IPS-15b (cell line): ENCODE measurements around the gene MORN1.

Source experiments
- H3K27me3 ChIP-seq: one replicate; pipeline ENCODE4 v1.6.1; 2013; ENCODE audit warnings: low read length; ENCODE audit not compliant: control insufficient read depth, insufficient read depth
- H3K36me3 ChIP-seq: one replicate; pipeline ENCODE4 v1.6.1; 2013; ENCODE audit warnings: low read length; ENCODE audit not compliant: control insufficient read depth, insufficient read depth
- H3K4me1 ChIP-seq: one replicate; pipeline ENCODE4 v1.6.1; 2013; ENCODE audit warnings: mild to moderate bottlenecking, low read length; ENCODE audit not compliant: control insufficient read depth, insufficient read depth
- H3K4me3 ChIP-seq: one replicate; pipeline ENCODE4 v1.5.1; 2013; ENCODE audit warnings: low read depth, low read length
- H3K9ac ChIP-seq: one replicate; pipeline ENCODE4 v1.6.1; 2013; ENCODE audit warnings: low read depth, mild to moderate bottlenecking, low read length
- H3K9me3 ChIP-seq: one replicate; pipeline ENCODE4 v1.6.1; 2013; ENCODE audit warnings: mild to moderate bottlenecking, low read length; ENCODE audit not compliant: control insufficient read depth, insufficient read depth

The MORN1 gene

DNA sequence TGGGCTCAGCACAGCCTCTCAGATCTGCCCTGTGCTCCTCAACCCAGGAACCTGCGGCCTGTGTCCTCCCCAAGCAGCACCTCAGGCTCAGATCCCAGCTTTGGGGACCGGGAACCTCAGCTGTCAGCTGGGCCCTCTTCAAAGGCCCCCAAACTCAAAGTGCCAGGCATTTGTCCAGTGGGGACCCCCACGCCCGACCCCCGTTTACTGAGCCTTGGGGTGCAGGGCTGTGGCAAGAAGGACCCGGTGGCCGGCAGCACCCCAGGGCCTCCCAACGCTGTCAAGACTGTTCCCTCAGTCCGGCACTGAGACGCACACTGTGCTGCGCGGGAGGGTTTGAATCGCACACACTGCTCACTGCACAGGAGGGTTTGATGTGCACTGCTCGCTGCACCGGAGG, 35.0 kb downstream of the MORN1 start:
- Histone ChIP-seq H3K27me3 (no peaks in the 10 kb centered on the region), H3K9ac (no peak overlapping the region), H3K36me3 (no peaks in the 10 kb centered on the region), H3K9me3 (no peaks in the 10 kb centered on the region), H3K4me3 (no peak overlapping the region), H3K4me1 (no peaks in the 10 kb centered on the region)

DNA sequence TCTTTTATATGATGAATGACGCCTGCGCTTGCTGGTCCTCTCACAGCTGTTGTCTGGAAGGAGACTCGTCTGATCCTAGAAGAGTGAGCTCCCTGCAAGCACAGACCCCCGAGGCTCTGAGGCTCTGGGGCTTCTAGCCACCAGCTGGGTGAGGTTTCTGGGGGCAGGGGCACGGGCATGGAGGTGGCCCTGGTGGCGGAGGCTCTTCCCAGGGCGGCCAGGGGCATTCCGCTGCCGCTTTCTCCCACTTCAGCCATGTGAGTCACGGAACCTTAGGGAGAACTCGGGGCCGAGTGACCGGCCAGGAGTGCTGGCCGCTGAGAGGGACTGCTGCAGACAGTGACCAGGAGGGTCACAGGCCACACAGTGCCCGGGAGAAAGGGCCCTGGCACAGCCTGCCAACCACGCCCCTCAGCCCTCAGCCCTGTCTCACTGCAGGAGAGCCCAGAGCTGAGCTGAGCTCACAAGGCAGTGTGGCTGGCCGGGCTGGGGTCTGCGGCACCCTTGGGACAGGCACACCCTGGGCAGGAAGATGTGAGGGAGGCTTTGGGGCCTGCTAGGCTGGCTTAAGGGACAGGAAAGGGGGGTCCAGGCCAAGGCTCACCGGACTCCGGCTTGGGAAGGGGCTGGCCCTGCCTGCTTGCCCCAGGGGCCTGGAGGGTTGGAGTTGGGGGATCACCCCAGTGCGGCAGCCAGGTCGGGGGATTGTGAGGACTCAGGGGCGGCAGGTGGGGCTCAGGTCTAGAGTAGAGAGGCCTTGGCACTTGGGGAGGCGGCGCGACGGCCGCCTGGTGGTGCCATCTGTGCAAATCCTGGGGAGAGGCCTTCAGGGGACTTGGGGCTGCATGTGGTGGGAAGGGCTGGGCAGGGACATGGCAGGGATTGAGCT, 35.7 kb downstream of the MORN1 start:
- Histone ChIP-seq H3K9me3 (no peaks in the 10 kb centered on the region), H3K36me3 (no peaks in the 10 kb centered on the region), H3K27me3 (no peaks in the 10 kb centered on the region), H3K4me3 (no peak overlapping the region), H3K4me1 (no peaks in the 10 kb centered on the region), H3K9ac (no peak overlapping the region)

DNA sequence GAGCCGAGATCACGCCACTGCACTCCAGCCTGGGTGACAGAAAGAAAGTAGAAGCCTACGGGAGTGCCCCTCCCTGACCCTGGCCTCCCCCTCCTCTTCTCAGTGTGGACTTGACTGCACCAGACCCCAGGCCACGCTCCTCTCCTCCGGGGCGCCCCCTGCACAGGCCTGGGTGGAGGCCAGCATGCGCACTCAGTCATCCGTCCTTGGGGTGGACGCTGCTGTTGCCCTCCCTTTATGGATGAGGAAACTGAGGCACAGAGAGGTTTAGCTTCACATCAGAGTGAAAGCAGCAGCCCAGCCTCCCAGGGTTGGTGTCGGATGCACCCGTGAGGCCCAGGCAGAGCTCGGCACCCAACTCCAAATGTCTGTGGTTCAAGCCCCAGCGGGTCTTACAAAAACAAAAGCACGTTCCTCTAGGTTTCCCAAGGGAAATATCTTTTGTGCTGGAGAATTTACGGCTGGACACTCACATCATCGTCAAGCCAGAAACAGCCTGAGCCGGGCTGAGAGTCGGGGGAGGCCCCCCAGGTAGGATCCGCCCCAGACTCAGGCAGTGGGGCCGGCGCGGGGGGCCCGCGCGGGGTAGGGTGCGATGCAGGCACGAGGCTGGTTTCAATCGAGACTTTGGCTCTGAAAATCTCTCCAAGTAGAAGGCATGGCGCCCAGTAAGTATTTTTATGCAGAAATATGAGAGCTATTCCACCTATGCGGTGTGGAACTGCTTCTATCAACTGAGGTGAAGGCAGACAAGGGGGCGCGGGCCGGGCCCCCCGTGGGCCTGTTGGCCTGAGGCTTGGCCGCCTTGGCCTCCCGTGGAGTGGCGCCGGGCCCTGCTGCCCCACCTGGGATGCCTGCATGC, 36.6 kb downstream of the MORN1 start:
- no peak overlapping the region for H3K4me3 ChIP-seq

DNA sequence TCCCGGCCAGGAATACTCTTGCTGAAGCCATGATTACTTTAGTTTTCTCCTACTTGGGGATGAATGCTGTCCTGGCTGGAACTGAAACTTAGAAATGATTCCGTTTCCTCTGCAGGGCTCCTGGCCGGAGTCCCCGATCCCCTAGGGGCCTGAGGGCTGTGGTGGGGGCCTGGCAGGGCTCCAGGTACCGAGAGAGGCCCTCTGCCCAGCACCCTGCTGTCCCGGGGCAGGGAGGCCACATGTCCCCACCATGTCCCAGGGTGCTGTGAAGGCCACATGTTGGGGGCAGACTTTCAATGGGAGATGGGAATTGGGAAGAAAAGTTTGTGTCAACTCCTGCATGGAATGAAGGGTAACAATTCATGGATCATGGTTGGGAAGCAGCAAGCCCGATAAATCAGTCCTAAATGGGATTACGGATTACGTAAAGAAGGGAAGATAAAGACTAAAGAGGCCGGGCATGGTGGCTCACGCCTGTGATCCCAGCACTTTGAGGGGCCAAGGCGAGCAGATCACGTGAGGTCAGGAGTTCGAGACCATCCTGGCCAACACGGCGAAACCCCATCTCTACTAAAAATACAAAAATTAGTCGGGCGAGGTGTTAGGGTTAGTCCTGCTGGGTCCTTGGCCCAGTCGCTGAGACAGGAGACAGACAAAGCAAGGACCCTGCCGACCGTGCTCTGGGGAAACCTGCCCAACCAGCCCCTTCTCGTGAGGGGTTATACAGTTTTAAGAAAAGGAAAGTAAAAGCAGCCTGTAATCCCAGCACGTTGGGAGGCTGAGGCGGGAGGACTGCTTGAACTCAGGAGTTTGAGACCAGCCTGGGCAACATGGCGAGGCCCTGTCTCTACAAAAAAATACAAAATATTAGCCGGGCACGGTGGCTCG, 37.6 kb downstream of the MORN1 start:
- Histone ChIP-seq H3K4me3 (no peak overlapping the region), H3K36me3 (no peaks in the 10 kb centered on the region), H3K4me1 (no peaks in the 10 kb centered on the region), H3K27me3 (no peaks in the 10 kb centered on the region), H3K9ac (no peak overlapping the region), H3K9me3 (no peaks in the 10 kb centered on the region)

More for the DNA sequence above, 36.6 kb downstream of the MORN1 start:
- no peaks in the 10 kb centered on the region for H3K4me1 ChIP-seq
- no peak overlapping the region for H3K9ac ChIP-seq
- H3K27me3 ChIP-seq, result no peaks in the 10 kb centered on the region
- no peaks in the 10 kb centered on the region for H3K9me3 ChIP-seq
- H3K36me3 ChIP-seq, result no peaks in the 10 kb centered on the region

DNA sequence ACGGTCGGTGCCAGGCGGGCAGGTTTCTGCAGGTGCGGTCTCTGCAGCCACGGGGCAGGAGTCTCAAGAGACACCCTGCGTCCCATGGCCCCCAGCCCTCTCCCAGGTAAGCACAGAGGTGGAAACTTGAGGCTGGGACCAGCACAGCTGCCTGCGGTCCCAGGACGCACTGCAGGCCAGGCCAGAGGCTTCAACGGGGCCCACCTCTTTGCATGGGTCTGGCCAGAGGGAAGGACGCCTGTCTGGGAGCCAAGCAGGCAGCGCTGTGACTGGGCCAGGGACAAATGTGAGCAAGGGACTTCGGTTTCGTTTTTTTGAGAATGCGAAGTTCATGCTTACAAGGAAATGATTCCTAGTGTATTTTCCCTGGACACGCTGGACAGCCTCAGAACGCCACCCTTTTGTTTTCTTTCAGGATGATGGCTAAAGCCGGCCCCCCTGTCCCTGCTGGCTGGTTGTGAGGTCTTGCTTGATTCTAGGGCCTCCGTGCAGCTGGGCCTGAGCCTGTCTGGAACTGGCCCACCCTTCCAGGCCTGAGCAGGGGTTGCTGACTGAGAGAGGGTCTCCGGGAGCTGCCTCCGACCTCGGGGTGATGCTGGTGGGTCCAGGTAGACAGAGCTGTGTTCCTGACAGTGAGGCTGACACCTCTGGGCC, 38.3 kb downstream of the MORN1 start:
- H3K27me3 ChIP-seq, result no peaks in the 10 kb centered on the region
- no peaks in the 10 kb centered on the region for H3K36me3 ChIP-seq
- H3K9ac ChIP-seq, result no peak overlapping the region
- no peaks in the 10 kb centered on the region for H3K9me3 ChIP-seq
- H3K4me3 ChIP-seq, result no peak overlapping the region
- H3K4me1 ChIP-seq, result no peaks in the 10 kb centered on the region

DNA sequence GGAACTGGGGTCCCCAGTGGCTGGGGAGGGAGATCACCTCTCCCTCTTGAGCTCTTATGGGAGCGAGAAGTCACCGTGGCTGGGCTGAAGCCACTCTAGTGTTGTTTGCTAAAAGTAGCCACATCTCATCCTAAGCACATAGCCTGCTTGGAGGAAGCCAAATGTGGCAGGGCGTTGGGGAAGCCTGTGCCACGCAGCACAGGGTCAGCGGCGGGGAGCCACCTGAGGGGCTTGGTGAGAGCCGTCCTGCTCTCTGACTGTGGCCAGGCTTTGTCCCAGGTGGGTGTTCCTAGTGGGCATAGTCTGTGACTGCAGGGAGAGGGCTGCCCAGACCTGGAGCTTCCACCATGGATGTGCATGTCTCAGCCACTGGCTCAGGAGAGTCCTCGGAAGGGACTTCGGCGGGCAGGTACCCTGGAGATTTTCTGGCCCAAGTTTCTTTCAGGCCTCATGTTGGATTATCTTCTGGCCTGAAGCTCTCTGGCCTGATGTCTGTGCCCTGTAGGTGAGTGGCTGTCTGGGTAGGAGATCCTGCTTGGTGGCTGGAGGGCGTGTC, 38.9 kb downstream of the MORN1 start:
- no peaks in the 10 kb centered on the region for H3K9me3 ChIP-seq
- H3K27me3 ChIP-seq, result no peaks in the 10 kb centered on the region
- no peaks in the 10 kb centered on the region for H3K36me3 ChIP-seq

DNA sequence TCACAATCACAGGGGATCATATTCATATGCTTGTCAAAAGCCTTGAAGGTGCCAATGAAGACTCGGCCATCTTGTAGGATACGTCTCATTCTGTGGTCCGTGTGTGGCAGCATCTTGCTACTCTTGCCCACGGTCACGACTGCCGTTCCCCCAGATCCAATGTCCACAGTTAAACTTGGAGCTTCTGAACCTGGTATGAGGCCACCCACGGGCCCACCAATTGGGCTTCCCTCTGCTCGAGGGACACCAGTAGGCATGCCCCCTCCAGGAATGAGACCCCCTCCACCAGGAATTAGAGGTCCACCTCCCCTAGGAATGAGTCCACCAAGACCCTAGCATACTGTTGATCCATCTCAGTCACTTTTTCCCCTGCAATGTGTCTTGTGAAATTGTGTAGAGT, 39.6 kb downstream of the MORN1 start:
- H3K9me3 ChIP-seq, result no peaks in the 10 kb centered on the region
- H3K4me3 ChIP-seq, result no peak overlapping the region
- H3K4me1 ChIP-seq, result no peaks in the 10 kb centered on the region
- no peaks in the 10 kb centered on the region for H3K27me3 ChIP-seq
- H3K9ac ChIP-seq, result no peak overlapping the region
- H3K36me3 ChIP-seq, result no peaks in the 10 kb centered on the region

More for the DNA sequence above, 38.9 kb downstream of the MORN1 start:
- H3K4me1 ChIP-seq, result no peaks in the 10 kb centered on the region
- H3K4me3 ChIP-seq, result no peak overlapping the region
- H3K9ac ChIP-seq, result no peak overlapping the region

DNA sequence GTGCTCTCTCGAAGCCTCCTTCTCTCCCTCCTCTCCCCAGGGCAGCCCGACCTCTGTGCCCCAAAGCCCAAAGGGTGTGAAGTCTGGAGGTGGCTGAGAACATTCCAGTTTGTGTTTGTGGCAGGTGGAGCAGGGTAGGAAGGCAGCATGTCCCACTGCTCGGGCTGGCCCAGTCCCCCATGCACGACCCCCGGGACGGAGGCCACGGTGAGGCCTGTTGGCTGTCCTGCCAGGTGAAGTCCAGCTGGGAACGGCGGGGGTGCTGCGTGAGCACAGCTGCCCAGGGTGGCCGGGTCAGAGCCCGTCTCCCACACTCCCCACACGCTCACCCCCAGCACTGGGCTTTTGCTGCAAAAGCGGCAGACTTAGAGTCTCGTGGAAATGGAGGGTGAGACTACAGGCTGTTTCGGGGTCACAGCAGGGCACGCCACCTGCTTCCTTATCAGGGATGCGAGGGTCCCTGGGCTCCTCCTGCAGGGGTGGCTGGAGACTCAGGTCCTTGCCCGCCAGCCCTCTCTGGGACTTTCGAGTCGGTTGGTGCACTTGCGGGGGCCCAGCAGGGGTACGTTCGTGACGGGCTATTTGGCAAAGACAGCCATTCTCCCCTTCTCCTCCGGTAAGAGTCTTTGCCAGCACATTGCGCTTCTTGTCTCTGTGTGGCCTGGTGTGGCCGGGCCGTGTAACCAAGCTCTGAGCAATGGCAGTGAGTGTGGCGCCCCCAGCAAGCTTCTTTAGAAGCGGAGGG, 40.3 kb downstream of the MORN1 start:
- Histone ChIP-seq H3K27me3 (no peaks in the 10 kb centered on the region), H3K4me1 (no peaks in the 10 kb centered on the region), H3K36me3 (no peaks in the 10 kb centered on the region), H3K9ac (no peak overlapping the region), H3K9me3 (no peaks in the 10 kb centered on the region), H3K4me3 (no peak overlapping the region)

DNA sequence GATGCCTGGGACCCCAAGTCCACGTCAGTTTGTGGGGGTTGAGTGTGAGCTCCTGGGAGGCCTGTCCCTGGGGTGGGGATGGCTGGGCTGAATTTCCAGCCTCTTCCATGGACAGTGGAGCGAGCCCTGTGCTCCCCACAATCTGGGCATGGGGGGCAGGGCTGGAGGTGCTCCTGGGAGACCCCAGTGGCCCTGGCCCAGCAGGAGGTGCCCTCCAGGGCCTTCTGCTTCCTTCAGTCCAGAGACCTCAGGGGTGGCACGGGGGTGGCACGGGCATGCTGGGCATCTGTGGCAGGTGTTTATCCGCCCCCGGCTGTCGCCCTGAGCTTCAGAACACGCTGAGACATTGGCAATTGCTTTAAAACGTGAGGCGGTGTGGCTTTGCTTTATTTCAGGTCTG, 40.9 kb downstream of the MORN1 start:
- Histone ChIP-seq H3K4me3 (no peak overlapping the region), H3K36me3 (no peaks in the 10 kb centered on the region), H3K27me3 (no peaks in the 10 kb centered on the region), H3K9ac (no peak overlapping the region), H3K9me3 (no peaks in the 10 kb centered on the region), H3K4me1 (no peaks in the 10 kb centered on the region)

DNA sequence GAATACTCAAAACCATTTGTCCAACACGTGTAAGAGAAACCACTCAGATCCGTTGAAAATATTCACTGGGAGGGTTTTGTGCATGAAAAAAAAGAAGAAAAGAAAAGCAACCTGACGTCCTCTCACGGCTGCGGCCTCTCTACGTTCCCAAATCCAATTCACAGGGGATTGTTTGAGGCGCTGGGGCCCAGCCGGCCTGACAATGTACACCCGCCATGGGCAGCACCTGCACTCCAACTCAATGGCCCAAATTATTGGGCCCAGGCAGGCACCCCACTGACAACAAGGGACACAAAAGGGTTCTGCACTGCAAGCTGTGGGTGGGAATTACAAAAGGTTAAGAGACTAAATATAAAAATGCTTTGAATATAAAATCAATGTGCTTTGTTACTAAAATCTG, 41.5 kb downstream of the MORN1 start:
- Histone ChIP-seq H3K9ac (no peak overlapping the region), H3K4me1 (no peaks in the 10 kb centered on the region), H3K4me3 (no peak overlapping the region), H3K36me3 (no peaks in the 10 kb centered on the region), H3K9me3 (no peaks in the 10 kb centered on the region), H3K27me3 (no peaks in the 10 kb centered on the region)
